IMR-90 (cell line): ENCODE results near the gene CELF6. TPM values are rescaled to one million over a fixed set of nuclear protein-coding genes. Genes with fewer than 3 reads are reported as not detected.

ENCODE experiments used
- ATAC-seq: fragments of 200-7000 bp; cut with Tn5 transposase; 2 replicates; pipeline ENCODE4 v1.9.1; 2020; ENCODE audit warnings: low read depth, mild to moderate bottlenecking, moderate library complexity
- BruUV-seq: library from RNA; stranded (reverse); fragments of 400-500 nt; replicated peaks from 2 replicates; lab custom pipeline; 2021; lab: Mats Ljungman, UMichigan
- CTCF ChIA-PET: fragments of 300-600 bp; formaldehyde crosslinking; extraction: SDS; loops from one replicate; lab custom pipeline; 2021; ENCODE audit warnings: antibody characterized with exemption; lab: Yijun Ruan, JAX
- POLR2A ChIA-PET: fragments of 300-600 bp; sonication (Branson Sonifier 250); formaldehyde crosslinking; loops from one replicate; lab custom pipeline; 2022; ENCODE audit warnings: antibody characterized with exemption; ENCODE audit not compliant: unreplicated experiment; lab: Charles Lee
- DNase-seq: peaks from one replicate; pipeline ENCODE4 v3.0.0; 2013
- H2AFZ ChIP-seq: replicated peaks from 2 replicates; pipeline ENCODE3; 2013; ENCODE audit warnings: low read length, mild to moderate bottlenecking; ENCODE audit not compliant: poor library complexity
- H2AK5ac ChIP-seq: 2 replicates; pipeline ENCODE4 v1.6.1; 2013; ENCODE audit warnings: low read depth, low read length, inconsistent platforms
- H2AK9ac ChIP-seq: replicated peaks from 2 replicates; pipeline ENCODE3; 2013; ENCODE audit warnings: mild to moderate bottlenecking, low read depth, low read length, moderate library complexity; ENCODE audit not compliant: poor library complexity
- H2BK120ac ChIP-seq: 2 replicates; pipeline ENCODE4 v1.6.1; 2013; ENCODE audit warnings: low read depth, low read length, inconsistent platforms
- H2BK15ac ChIP-seq: 3 replicates; pipeline ENCODE4 v1.6.1; 2013; ENCODE audit warnings: low read depth, low read length, inconsistent platforms
- H2BK20ac ChIP-seq: 2 replicates; pipeline ENCODE4 v1.6.1; 2013; ENCODE audit warnings: low read depth, mild to moderate bottlenecking, inconsistent platforms, low read length, moderate library complexity
- H2BK5ac ChIP-seq: 2 replicates; pipeline ENCODE4 v1.6.1; 2013; ENCODE audit warnings: mild to moderate bottlenecking, low read depth, low read length, inconsistent platforms; ENCODE audit not compliant: poor library complexity, severe bottlenecking
- H3K14ac ChIP-seq: replicated peaks from 2 replicates; pipeline ENCODE4 v1.6.1; 2013; ENCODE audit warnings: low read depth, low read length, inconsistent platforms
- H3K18ac ChIP-seq: 2 replicates; pipeline ENCODE4 v1.6.1; 2013; ENCODE audit warnings: low read depth, low read length, control low read depth
- H3K23ac ChIP-seq: 2 replicates; pipeline ENCODE4 v1.6.1; 2013; ENCODE audit warnings: low read depth, low read length, inconsistent platforms
- H3K27ac ChIP-seq: 2 replicates; pipeline ENCODE4 v1.5.1; 2013; ENCODE audit warnings: mild to moderate bottlenecking, control low read depth, low read length; ENCODE audit not compliant: insufficient read depth
- H3K27me3 ChIP-seq: 2 replicates; pipeline ENCODE4 v1.6.1; 2013; ENCODE audit warnings: low read length; ENCODE audit not compliant: control insufficient read depth, insufficient read depth
- H3K36me3 ChIP-seq: 2 replicates; pipeline ENCODE4 v1.6.1; 2013; ENCODE audit warnings: low read length, mixed read lengths; ENCODE audit not compliant: control insufficient read depth, insufficient read depth
- H3K4ac ChIP-seq: 2 replicates; pipeline ENCODE4 v1.6.1; 2013; ENCODE audit warnings: low read depth, low read length, inconsistent platforms
- H3K4me1 ChIP-seq: 2 replicates; pipeline ENCODE4 v1.6.1; 2013; ENCODE audit warnings: low read length, mixed read lengths; ENCODE audit not compliant: control insufficient read depth, insufficient read depth
- H3K4me2 ChIP-seq: 2 replicates; pipeline ENCODE4 v1.6.1; 2013; ENCODE audit warnings: low read depth, mild to moderate bottlenecking, control low read depth, low read length, moderate library complexity
- H3K4me3 ChIP-seq: 2 replicates; pipeline ENCODE4 v1.5.1; 2013; ENCODE audit warnings: low read depth, mild to moderate bottlenecking, control low read depth, low read length, moderate library complexity; ENCODE audit not compliant: insufficient read depth
- H3K56ac ChIP-seq: 2 replicates; pipeline ENCODE4 v1.6.1; 2013; ENCODE audit warnings: low read length, inconsistent platforms; ENCODE audit not compliant: insufficient read depth; ENCODE audit errors: extremely low read depth
- H3K79me1 ChIP-seq, 2 experiments: 2 replicates each; pipeline ENCODE4 v1.6.1; 2013; ENCODE audit warnings: low read length in 2 of 2, inconsistent platforms in 1 of 2, low read depth in 1 of 2
- H3K9ac ChIP-seq: 2 replicates; pipeline ENCODE4 v1.6.1; 2013; ENCODE audit warnings: low read depth, low read length, control low read depth
- H3K9me1 ChIP-seq: 2 replicates; pipeline ENCODE4 v1.6.1; 2013; ENCODE audit warnings: low read length, inconsistent platforms; ENCODE audit not compliant: insufficient read depth
- H3K9me3 ChIP-seq: 2 replicates; pipeline ENCODE4 v1.6.1; 2013; ENCODE audit warnings: low read length; ENCODE audit not compliant: control insufficient read depth, insufficient read depth
- H4K20me1 ChIP-seq: 2 replicates; pipeline ENCODE4 v1.6.1; 2013; ENCODE audit warnings: low read length, inconsistent platforms; ENCODE audit not compliant: insufficient read depth
- H4K5ac ChIP-seq: 2 replicates; pipeline ENCODE4 v1.6.1; 2013; ENCODE audit warnings: mild to moderate bottlenecking, low read depth, low read length, control low read depth
- H4K8ac ChIP-seq, 2 experiments: 2 replicates each; pipeline ENCODE4 v1.6.1; 2013; ENCODE audit warnings: low read depth in 2 of 2, low read length in 2 of 2, control low read depth in 1 of 2, inconsistent platforms in 1 of 2
- H4K91ac ChIP-seq: 2 replicates; pipeline ENCODE4 v1.6.1; 2013; ENCODE audit warnings: low read depth, low read length, inconsistent platforms; ENCODE audit not compliant: insufficient read depth
- BHLHE40 ChIP-seq: fragments of 150-350 bp; IDR thresholded peaks from 2 replicates; pipeline ENCODE4 v1.6.1; 2016; ENCODE audit warnings: mild to moderate bottlenecking, low read depth, low read length
- CEBPB ChIP-seq: IDR thresholded peaks from 2 replicates; pipeline ENCODE4 v1.6.1; 2012; ENCODE audit warnings: low read depth, low read length, improper control_type of control experiment
- CHD1 ChIP-seq: IDR thresholded peaks from 2 replicates; pipeline ENCODE4 v1.6.1; 2012; ENCODE audit warnings: low read depth, low read length, improper control_type of control experiment
- FOS ChIP-seq: fragments of 150-350 bp; IDR thresholded peaks from 2 replicates; pipeline ENCODE4 v1.6.1; 2016; ENCODE audit warnings: low read depth, low read length
- MAFK ChIP-seq: IDR thresholded peaks from 2 replicates; pipeline ENCODE4 v1.6.1; 2012; ENCODE audit warnings: low read depth, low read length, improper control_type of control experiment
- MAZ ChIP-seq: IDR thresholded peaks from 2 replicates; pipeline ENCODE4 v1.6.1; 2012; ENCODE audit warnings: low read depth, mild to moderate bottlenecking, low read length, improper control_type of control experiment, moderate library complexity, borderline replicate concordance
- MXI1 ChIP-seq: IDR thresholded peaks from 2 replicates; pipeline ENCODE4 v1.6.1; 2012; ENCODE audit warnings: low read depth, mild to moderate bottlenecking, low read length, moderate library complexity, borderline replicate concordance
- NFE2L2 ChIP-seq: fragments of 150-350 bp; IDR thresholded peaks from 2 replicates; pipeline ENCODE4 v1.6.1; 2016; ENCODE audit warnings: low read depth, mild to moderate bottlenecking, low read length
- POLR2A ChIP-seq: IDR thresholded peaks from 2 replicates; pipeline ENCODE4 v1.6.1; 2012; ENCODE audit warnings: mild to moderate bottlenecking, low read depth, low read length
- RAD21 ChIP-seq: IDR thresholded peaks from 2 replicates; pipeline ENCODE4 v1.6.1; 2012; ENCODE audit warnings: low read length, improper control_type of control experiment
- RCOR1 ChIP-seq: IDR thresholded peaks from 2 replicates; pipeline ENCODE4 v1.6.1; 2012; ENCODE audit warnings: mild to moderate bottlenecking, low read length, improper control_type of control experiment; ENCODE audit not compliant: insufficient replicate concordance
- RFX5 ChIP-seq: IDR thresholded peaks from 2 replicates; pipeline ENCODE4 v1.8.0; 2012; ENCODE audit warnings: low read depth, mild to moderate bottlenecking, low read length, moderate library complexity
- SMC3 ChIP-seq: fragments of 150-350 bp; IDR thresholded peaks from 2 replicates; pipeline ENCODE4 v1.6.1; 2016; ENCODE audit warnings: low read depth, mild to moderate bottlenecking, antibody characterized with exemption, low read length, moderate library complexity
- USF2 ChIP-seq: fragments of 150-350 bp; IDR thresholded peaks from 2 replicates; pipeline ENCODE4 v1.6.1; 2017; ENCODE audit warnings: mild to moderate bottlenecking, antibody characterized with exemption, low read length, low read depth
- WGBS, 2 experiments: methylation state at CpG; one replicate each; pipeline versions ENCODE4 v1.1.5 to v1.1.7; 2013; ENCODE audit warnings: missing lambda C conversion rate in 2 of 2; ENCODE audit not compliant: insufficient read length in 1 of 2; ENCODE audit errors: extremely low coverage in 2 of 2; 5-methylcytosine and 5-hydroxymethylcytosine counted together
- dilution Hi-C: fragments of 300-500 bp; cut with HindIII; formaldehyde crosslinking; loops from one replicate; pipeline ENCODE4 v1.14.3; 2018; ENCODE audit warnings: low sequenced_read_pairs; ENCODE audit not compliant: unreplicated experiment
- in situ Hi-C: fragments of 300-500 bp; cut with MboI; formaldehyde crosslinking; loops from 3 replicates; pipeline ENCODE4 v1.14.3; 2019; ENCODE audit warnings: low sequenced_read_pairs, inconsistent platforms, mixed read lengths
- intact Hi-C: fragments of 100-400 bp; cut with micrococcal nuclease; formaldehyde crosslinking; loops from 2 replicates; pipeline ENCODE4 v1.10.0; 2022
- polyA plus RNA-seq, 3 experiments: library from polyadenylated mRNA; depleted of rRNA; stranded (reverse); fragments of >200 nt; gene quantifications; 2 replicates each; pipeline ENCODE4 v1.2.3, GENCODE V29; 2012; ENCODE audit warnings: low replicate concordance in 1 of 3
- total RNA-seq: library from RNA; depleted of rRNA; stranded (reverse); fragments of >200 nt; gene quantifications from 2 replicates; pipeline ENCODE4 v1.2.3, GENCODE V29; 2012
- TF ChIP-seq, protein P1 (sequence below): fragments of 150-350 bp; IDR thresholded peaks from 2 replicates; pipeline ENCODE4 v1.6.1; 2016; ENCODE audit warnings: low read depth, mild to moderate bottlenecking, low read length, moderate library complexity, borderline replicate concordance
- TF ChIP-seq, protein P2 (sequence below): conservative IDR thresholded peaks from 2 replicates; pipeline ENCODE4 v1.5.1; 2012; ENCODE audit warnings: mild to moderate bottlenecking, low read depth, low read length, improper control_type of control experiment

CELF6 gene
- total and polyA plus RNA-seq, 2 of the 4 experiments (the other 2 are of a cell fraction) = 0.07 TPM; not detected in 1

DNA sequence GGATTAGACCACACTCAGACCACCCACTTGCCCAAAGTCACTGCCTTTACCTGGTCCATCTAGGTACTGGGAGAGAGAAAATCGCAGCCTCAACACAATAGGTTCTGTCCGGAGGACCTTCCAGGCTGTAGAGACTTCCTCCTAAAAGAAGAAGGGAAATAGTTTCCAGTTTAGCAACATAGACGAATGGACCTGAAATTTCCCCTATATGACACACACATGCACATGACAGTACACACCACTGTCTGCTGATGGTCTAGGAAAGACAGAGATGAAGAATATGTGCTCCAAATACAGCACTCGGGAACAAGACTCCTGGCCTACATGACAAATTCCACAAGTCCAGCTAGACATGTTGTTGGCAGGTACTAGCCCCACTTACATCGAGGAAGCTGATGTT lies 54.9 kb downstream of the CELF6 start:
- Histone ChIP-seq H2AK9ac (no peak overlapping the region), H2AFZ (no peak overlapping the region), H2BK15ac (no peak overlapping the region), H3K27ac (no peak overlapping the region), H4K20me1 (no peaks in the 10 kb centered on the region), H2BK5ac (no peak overlapping the region), H3K4me3 (no peak overlapping the region), H3K9ac (no peak overlapping the region), H4K5ac (no peak overlapping the region), H3K79me1 (peaks cover 6 to 7% of the 10 kb centered on the region in 2 experiments), H4K91ac (no peak overlapping the region), H4K8ac (no peak overlapping the region), H3K4ac (no peak overlapping the region), H2BK120ac (no peak overlapping the region), H3K9me3 (no peaks in the 10 kb centered on the region), H3K27me3 (no peaks in the 10 kb centered on the region), H3K23ac (no peak overlapping the region), H3K56ac (no peak overlapping the region), H3K4me1 (no peaks in the 10 kb centered on the region), H2BK20ac (no peak overlapping the region), H3K18ac (no peak overlapping the region), H2AK5ac (no peak overlapping the region), H3K14ac (no peak overlapping the region), H3K36me3 (peaks cover 41% of the 10 kb centered on the region), H3K9me1 (no peaks in the 10 kb centered on the region), H3K4me2 (no peak overlapping the region)
- intact Hi-C loops = no loop called here
- DNase-seq (no peak), ATAC-seq (no peak)
- in situ Hi-C loops = no loop called here
- POLR2A ChIA-PET = no interaction called here
- TF ChIP-seq NFE2L2 (no peak), FOS (no peak), CEBPB (no peak), MAZ (no peak), MXI1 (no peak), SMC3 (no peak), RFX5 (no peak), MAFK (no peak), POLR2A (no peak), USF2 (no peak), CHD1 (no peak), RCOR1 (no peak), RAD21 (no peak), BHLHE40 (no peak)
- TF ChIP-seq, protein P1, sequence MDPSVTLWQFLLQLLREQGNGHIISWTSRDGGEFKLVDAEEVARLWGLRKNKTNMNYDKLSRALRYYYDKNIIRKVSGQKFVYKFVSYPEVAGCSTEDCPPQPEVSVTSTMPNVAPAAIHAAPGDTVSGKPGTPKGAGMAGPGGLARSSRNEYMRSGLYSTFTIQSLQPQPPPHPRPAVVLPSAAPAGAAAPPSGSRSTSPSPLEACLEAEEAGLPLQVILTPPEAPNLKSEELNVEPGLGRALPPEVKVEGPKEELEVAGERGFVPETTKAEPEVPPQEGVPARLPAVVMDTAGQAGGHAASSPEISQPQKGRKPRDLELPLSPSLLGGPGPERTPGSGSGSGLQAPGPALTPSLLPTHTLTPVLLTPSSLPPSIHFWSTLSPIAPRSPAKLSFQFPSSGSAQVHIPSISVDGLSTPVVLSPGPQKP = no peak
- TF ChIP-seq, protein P2, sequence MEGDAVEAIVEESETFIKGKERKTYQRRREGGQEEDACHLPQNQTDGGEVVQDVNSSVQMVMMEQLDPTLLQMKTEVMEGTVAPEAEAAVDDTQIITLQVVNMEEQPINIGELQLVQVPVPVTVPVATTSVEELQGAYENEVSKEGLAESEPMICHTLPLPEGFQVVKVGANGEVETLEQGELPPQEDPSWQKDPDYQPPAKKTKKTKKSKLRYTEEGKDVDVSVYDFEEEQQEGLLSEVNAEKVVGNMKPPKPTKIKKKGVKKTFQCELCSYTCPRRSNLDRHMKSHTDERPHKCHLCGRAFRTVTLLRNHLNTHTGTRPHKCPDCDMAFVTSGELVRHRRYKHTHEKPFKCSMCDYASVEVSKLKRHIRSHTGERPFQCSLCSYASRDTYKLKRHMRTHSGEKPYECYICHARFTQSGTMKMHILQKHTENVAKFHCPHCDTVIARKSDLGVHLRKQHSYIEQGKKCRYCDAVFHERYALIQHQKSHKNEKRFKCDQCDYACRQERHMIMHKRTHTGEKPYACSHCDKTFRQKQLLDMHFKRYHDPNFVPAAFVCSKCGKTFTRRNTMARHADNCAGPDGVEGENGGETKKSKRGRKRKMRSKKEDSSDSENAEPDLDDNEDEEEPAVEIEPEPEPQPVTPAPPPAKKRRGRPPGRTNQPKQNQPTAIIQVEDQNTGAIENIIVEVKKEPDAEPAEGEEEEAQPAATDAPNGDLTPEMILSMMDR = no peak
- no TSS peak for BruUV-seq
- WGBS, 2 experiments = no CpG with 5 or more reads among the region's 5 CpGs
- dilution Hi-C loops = no loop called here
- CTCF ChIA-PET = no interaction called here
